H9 (cell line): ENCODE measurements around the gene AFG1L. TPM values are rescaled to one million over a fixed set of nuclear protein-coding genes. Genes with fewer than 3 reads are reported as not detected.
"Not testable (repeated sequence)": the region's sequence is repeated elsewhere in the genome, so short reads cannot be mapped to it uniquely, and the experiment has no call there.

Experiments
- DNase-seq: peaks from one replicate; pipeline ENCODE4 v3.0.0-alpha.2; 2017
- H2AFZ ChIP-seq: one replicate; pipeline ENCODE4 v1.6.1; 2013; ENCODE audit warnings: mild to moderate bottlenecking, low read length, control low read depth, moderate library complexity
- H2AK5ac ChIP-seq: 2 replicates; pipeline ENCODE4 v1.6.1; 2013; ENCODE audit warnings: low read length, control low read depth, mixed read lengths; ENCODE audit not compliant: insufficient read length
- H2BK120ac ChIP-seq: one replicate; pipeline ENCODE4 v1.6.1; 2013; ENCODE audit warnings: low read depth, mild to moderate bottlenecking, low read length, control low read depth, inconsistent platforms; ENCODE audit not compliant: poor library complexity, severe bottlenecking
- H2BK12ac ChIP-seq: 2 replicates; pipeline ENCODE4 v1.6.1; 2013; ENCODE audit warnings: low read length, control low read depth, mixed read lengths, low read depth; ENCODE audit not compliant: insufficient read length
- H2BK15ac ChIP-seq: 2 replicates; pipeline ENCODE4 v1.6.1; 2013; ENCODE audit warnings: low read depth, low read length, control low read depth
- H2BK20ac ChIP-seq: one replicate; pipeline ENCODE4 v1.6.1; 2013; ENCODE audit warnings: low read depth, mild to moderate bottlenecking, low read length, control low read depth, inconsistent platforms; ENCODE audit not compliant: poor library complexity, severe bottlenecking
- H2BK5ac ChIP-seq: 2 replicates; pipeline ENCODE4 v1.6.1; 2013; ENCODE audit warnings: low read length, control low read depth, mixed read lengths; ENCODE audit not compliant: insufficient read length
- H3K14ac ChIP-seq: 2 replicates; pipeline ENCODE4 v1.6.1; 2013; ENCODE audit warnings: low read length, control low read depth; ENCODE audit not compliant: insufficient read depth
- H3K18ac ChIP-seq: 2 replicates; pipeline ENCODE4 v1.6.1; 2013; ENCODE audit warnings: low read depth, mild to moderate bottlenecking, mixed read lengths, low read length, control low read depth; ENCODE audit not compliant: insufficient read length
- H3K23ac ChIP-seq: 2 replicates; pipeline ENCODE4 v1.6.1; 2013; ENCODE audit warnings: low read length, control low read depth, mixed read lengths, low read depth; ENCODE audit not compliant: insufficient read length
- H3K23me2 ChIP-seq: 2 replicates; pipeline ENCODE4 v1.6.1; 2013; ENCODE audit warnings: low read depth, mild to moderate bottlenecking, mixed read lengths, low read length, control low read depth; ENCODE audit not compliant: insufficient read length, poor library complexity, severe bottlenecking
- H3K27ac ChIP-seq: 2 replicates; pipeline ENCODE4 v1.5.1; 2013; ENCODE audit warnings: low read length, control low read depth, mixed read lengths, low read depth; ENCODE audit not compliant: insufficient read length
- H3K27me3 ChIP-seq: 2 replicates; pipeline ENCODE4 v1.6.1; 2013; ENCODE audit warnings: low read length, control low read depth, inconsistent platforms; ENCODE audit not compliant: insufficient read depth
- H3K4ac ChIP-seq: 2 replicates; pipeline ENCODE4 v1.6.1; 2013; ENCODE audit warnings: low read depth, mild to moderate bottlenecking, control low read depth, inconsistent platforms, low read length, moderate library complexity
- H3K4me1 ChIP-seq: 2 replicates; pipeline ENCODE4 v1.6.1; 2013; ENCODE audit warnings: low read length, control low read depth, inconsistent platforms; ENCODE audit not compliant: insufficient read depth
- H3K4me2 ChIP-seq: 2 replicates; pipeline ENCODE4 v1.6.1; 2013; ENCODE audit warnings: low read length, control low read depth, mixed read lengths; ENCODE audit not compliant: insufficient read length, insufficient read depth
- H3K56ac ChIP-seq: 2 replicates; pipeline ENCODE4 v1.6.1; 2013; ENCODE audit warnings: low read depth, mild to moderate bottlenecking, mixed read lengths, low read length, control low read depth; ENCODE audit not compliant: insufficient read length
- H3K79me1 ChIP-seq: 2 replicates; pipeline ENCODE4 v1.6.1; 2013; ENCODE audit warnings: low read depth, mild to moderate bottlenecking, moderate library complexity, low read length, control low read depth, inconsistent platforms; ENCODE audit not compliant: insufficient read depth, poor library complexity, severe bottlenecking
- H3K79me2 ChIP-seq: 2 replicates; pipeline ENCODE4 v1.6.1; 2013; ENCODE audit warnings: low read length, control low read depth, inconsistent platforms; ENCODE audit not compliant: insufficient read depth
- H3K9ac ChIP-seq: 2 replicates; pipeline ENCODE4 v1.6.1; 2013; ENCODE audit warnings: low read length, control low read depth, mixed read lengths; ENCODE audit not compliant: insufficient read length; ENCODE audit errors: extremely low read depth
- H3K9me3 ChIP-seq: one replicate; pipeline ENCODE4 v1.6.1; 2013; ENCODE audit warnings: low read depth, low read length, inconsistent platforms; ENCODE audit not compliant: control insufficient read depth
- H3T11ph ChIP-seq: one replicate; pipeline ENCODE4 v1.6.1; 2013; ENCODE audit warnings: mild to moderate bottlenecking, low read length, control low read depth, inconsistent platforms
- H4K20me1 ChIP-seq: one replicate; pipeline ENCODE4 v1.6.1; 2013; ENCODE audit not compliant: control insufficient read depth, insufficient read length, insufficient read depth
- H4K5ac ChIP-seq: 2 replicates; pipeline ENCODE4 v1.6.1; 2013; ENCODE audit warnings: low read depth, mild to moderate bottlenecking, mixed read lengths, low read length, control low read depth; ENCODE audit not compliant: insufficient read length
- H4K8ac ChIP-seq: replicated peaks from 2 replicates; pipeline ENCODE4 v1.6.1; 2013; ENCODE audit warnings: low read length, control low read depth, mixed read lengths, low read depth; ENCODE audit not compliant: insufficient read length
- H4K91ac ChIP-seq: 2 replicates; pipeline ENCODE4 v1.6.1; 2013; ENCODE audit warnings: low read depth, mild to moderate bottlenecking, moderate library complexity, mixed read lengths, low read length, control low read depth; ENCODE audit not compliant: insufficient read length
- H3K27ac Mint-ChIP-seq, 3 experiments: 2 replicates in 2 of 3; 3 replicates in 1 of 3; pipeline ENCODE4 v1.8.0; 2020 to 2021; ENCODE audit warnings: mixed read lengths in 3 of 3, mild to moderate bottlenecking in 1 of 3, moderate library complexity in 1 of 3
- H3K27me3 Mint-ChIP-seq: 2 replicates; pipeline ENCODE4 v1.8.0; 2021; ENCODE audit warnings: low read depth, mild to moderate bottlenecking, moderate library complexity, mixed read lengths
- H3K36me3 Mint-ChIP-seq, 3 experiments: 2 replicates in 2 of 3; 3 replicates in 1 of 3; pipeline ENCODE4 v1.8.0; 2020 to 2021; ENCODE audit warnings: low read depth in 3 of 3, mixed read lengths in 3 of 3; ENCODE audit not compliant: insufficient read depth in 1 of 3
- H3K4me1 Mint-ChIP-seq, 2 experiments: 2 replicates each; pipeline ENCODE4 v1.8.0; 2020; ENCODE audit warnings: mixed read lengths in 2 of 2
- H3K4me3 Mint-ChIP-seq, 2 experiments: 2 replicates in 1 of 2; 3 replicates in 1 of 2; pipeline ENCODE4 v1.8.0; 2020 to 2021; ENCODE audit warnings: mild to moderate bottlenecking in 2 of 2, mixed read lengths in 2 of 2, moderate library complexity in 1 of 2
- H3K9me3 Mint-ChIP-seq, 2 experiments: 2 replicates in 1 of 2; 3 replicates in 1 of 2; pipeline ENCODE4 v1.8.0; 2020; ENCODE audit warnings: mild to moderate bottlenecking in 2 of 2, mixed read lengths in 2 of 2, moderate library complexity in 1 of 2
- CTCF ChIP-seq: fragments of 200-600 bp; sonication (generic); conservative IDR thresholded peaks from 3 replicates; pipeline ENCODE4 v1.8.0; 2021; ENCODE audit warnings: antibody characterized with exemption, mild to moderate bottlenecking
- WGBS: extraction: QIAGEN DNeasy Blood & Tissue Kit; methylation state at CpG from one replicate; pipeline ENCODE4 v1.1.7; 2013; ENCODE audit warnings: missing lambda C conversion rate, low lambda C conversion rate, mixed read lengths; ENCODE audit not compliant: insufficient read length; ENCODE audit errors: extremely low coverage; 5-methylcytosine and 5-hydroxymethylcytosine counted together
- total RNA-seq: library from RNA; stranded (reverse); gene quantifications from 2 replicates; pipeline ENCODE4 v1.2.1, GENCODE V29; 2021

The AFG1L gene
- total RNA-seq, 1 experiment from 2014 or later: 4.7 TPM

GRCh38 chr6:108408861-108409260, 114.0 kb downstream of the AFG1L start:
- no peaks in the 10 kb centered on the region for H3K4me1 ChIP-seq
- Mint-ChIP-seq H3K27ac (no peak overlapping the region), H3K27me3 (no peaks in the 10 kb centered on the region; the same call in 1 of the 2 replicates), H3K36me3 (peaks cover 4 to 13% (median 10%) of the 10 kb centered on the region in 3 experiments; a peak in 5 of 7 replicates), H3K9me3 (peaks cover 8 to 9% of the 10 kb centered on the region in 2 experiments; a peak in 2 of 5 replicates), H3K4me1 (no peaks in the 10 kb centered on the region), H3K4me3 (no peak overlapping the region)
- no peak overlapping the region for H4K5ac ChIP-seq
- H3K18ac ChIP-seq: no peak overlapping the region
- H2BK5ac ChIP-seq: no peak overlapping the region
- no peak overlapping the region for H3K9ac ChIP-seq
- H4K20me1 ChIP-seq: no peaks in the 10 kb centered on the region
- no peak overlapping the region for H4K8ac ChIP-seq
- H3K27me3 ChIP-seq: no peaks in the 10 kb centered on the region
- no peaks in the 10 kb centered on the region for H3K9me3 ChIP-seq
- H3K4ac ChIP-seq: no peak overlapping the region
- H2AK5ac ChIP-seq: no peak overlapping the region
- H4K91ac ChIP-seq: no peak overlapping the region
- no peak overlapping the region for H3K56ac ChIP-seq
- no peak overlapping the region for H2AFZ ChIP-seq
- WGBS: no CpG with 5 or more reads among the region's 3 CpGs
- H3K23ac ChIP-seq: no peak overlapping the region
- no peak overlapping the region for H2BK120ac ChIP-seq
- no peak overlapping the region for H3T11ph ChIP-seq
- no peak for DNase-seq
- no peak for TF ChIP-seq CTCF
- no peaks in the 10 kb centered on the region for H3K79me2 ChIP-seq
- no peak overlapping the region for H3K14ac ChIP-seq
- no peak overlapping the region for H2BK12ac ChIP-seq
- H2BK15ac ChIP-seq: no peak overlapping the region
- no peak overlapping the region for H2BK20ac ChIP-seq
- no peaks in the 10 kb centered on the region for H3K23me2 ChIP-seq
- H3K79me1 ChIP-seq: no peaks in the 10 kb centered on the region
- H3K4me2 ChIP-seq: no peak overlapping the region
- H3K27ac ChIP-seq: no peak overlapping the region

- H3K4me1 Mint-ChIP-seq, H3K27me3 ChIP-seq, H4K8ac ChIP-seq, H3T11ph ChIP-seq, H3K4me3 Mint-ChIP-seq, H2AK5ac ChIP-seq, H2BK20ac ChIP-seq, H2AFZ ChIP-seq, H3K4ac ChIP-seq, H2BK5ac ChIP-seq, H3K9me3 ChIP-seq, H3K4me2 ChIP-seq, H3K27ac Mint-ChIP-seq, H3K23ac ChIP-seq, H3K79me2 ChIP-seq, H3K14ac ChIP-seq, H3K56ac ChIP-seq, H3K27ac ChIP-seq, H3K18ac ChIP-seq, H4K20me1 ChIP-seq, H4K91ac ChIP-seq, H2BK120ac ChIP-seq, DNase-seq, H2BK12ac ChIP-seq, H3K4me1 ChIP-seq, H2BK15ac ChIP-seq, H3K36me3 Mint-ChIP-seq, H3K27me3 Mint-ChIP-seq, H3K23me2 ChIP-seq, H4K5ac ChIP-seq, H3K79me1 ChIP-seq, H3K9ac ChIP-seq: not testable (repeated sequence)
- no CpG with 5 or more reads among the region's 5 CpGs for WGBS
- H3K9me3 Mint-ChIP-seq: peaks cover 11 to 22% of the 10 kb centered on the region in 2 experiments; a peak in 4 of 5 replicates
Observed at GRCh38 chr6:108416047-108416833, 121.4 kb downstream of the AFG1L start.
